ENCODE results near the gene LCE3B.

DNA sequence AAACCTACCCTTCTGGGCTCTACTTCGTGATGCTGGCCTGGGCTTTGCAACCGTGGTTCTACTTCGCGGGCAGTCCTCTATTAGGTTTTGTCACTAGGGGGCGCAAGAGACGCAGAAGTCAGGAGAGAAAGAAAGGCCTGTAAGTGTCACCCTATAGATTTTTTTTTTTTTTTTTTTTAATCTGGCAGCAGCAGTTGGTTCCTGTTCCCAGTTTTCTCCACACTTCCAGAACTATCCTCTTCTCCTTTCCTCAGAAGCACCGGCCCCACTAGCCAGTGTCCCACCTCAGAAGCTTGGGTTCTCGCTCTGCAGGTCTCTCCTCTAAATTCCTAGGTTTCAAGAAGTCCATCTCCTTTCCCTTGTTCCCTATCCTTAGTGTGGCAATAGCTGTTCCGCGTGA lies 40.5 kb downstream of the LCE3B start:
- TF ChIP-seq, protein P1, sequence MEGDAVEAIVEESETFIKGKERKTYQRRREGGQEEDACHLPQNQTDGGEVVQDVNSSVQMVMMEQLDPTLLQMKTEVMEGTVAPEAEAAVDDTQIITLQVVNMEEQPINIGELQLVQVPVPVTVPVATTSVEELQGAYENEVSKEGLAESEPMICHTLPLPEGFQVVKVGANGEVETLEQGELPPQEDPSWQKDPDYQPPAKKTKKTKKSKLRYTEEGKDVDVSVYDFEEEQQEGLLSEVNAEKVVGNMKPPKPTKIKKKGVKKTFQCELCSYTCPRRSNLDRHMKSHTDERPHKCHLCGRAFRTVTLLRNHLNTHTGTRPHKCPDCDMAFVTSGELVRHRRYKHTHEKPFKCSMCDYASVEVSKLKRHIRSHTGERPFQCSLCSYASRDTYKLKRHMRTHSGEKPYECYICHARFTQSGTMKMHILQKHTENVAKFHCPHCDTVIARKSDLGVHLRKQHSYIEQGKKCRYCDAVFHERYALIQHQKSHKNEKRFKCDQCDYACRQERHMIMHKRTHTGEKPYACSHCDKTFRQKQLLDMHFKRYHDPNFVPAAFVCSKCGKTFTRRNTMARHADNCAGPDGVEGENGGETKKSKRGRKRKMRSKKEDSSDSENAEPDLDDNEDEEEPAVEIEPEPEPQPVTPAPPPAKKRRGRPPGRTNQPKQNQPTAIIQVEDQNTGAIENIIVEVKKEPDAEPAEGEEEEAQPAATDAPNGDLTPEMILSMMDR (IDR thresholded peaks at IDR 0.05), result no peak
- TF ChIP-seq ZNF263 (CRISPR knock-in tag; IDR thresholded peaks at IDR 0.05; ENCODE audit: low read depth) (no peak), PRRX2 (CRISPR knock-in tag; IDR thresholded peaks at IDR 0.05) (no peak), ELF4 (CRISPR knock-in tag; IDR thresholded peaks at IDR 0.05; ENCODE audit: low read depth) (no peak), ETV6 (CRISPR knock-in tag; IDR thresholded peaks at IDR 0.05) (no peak)
- TF ChIP-seq, protein P2, sequence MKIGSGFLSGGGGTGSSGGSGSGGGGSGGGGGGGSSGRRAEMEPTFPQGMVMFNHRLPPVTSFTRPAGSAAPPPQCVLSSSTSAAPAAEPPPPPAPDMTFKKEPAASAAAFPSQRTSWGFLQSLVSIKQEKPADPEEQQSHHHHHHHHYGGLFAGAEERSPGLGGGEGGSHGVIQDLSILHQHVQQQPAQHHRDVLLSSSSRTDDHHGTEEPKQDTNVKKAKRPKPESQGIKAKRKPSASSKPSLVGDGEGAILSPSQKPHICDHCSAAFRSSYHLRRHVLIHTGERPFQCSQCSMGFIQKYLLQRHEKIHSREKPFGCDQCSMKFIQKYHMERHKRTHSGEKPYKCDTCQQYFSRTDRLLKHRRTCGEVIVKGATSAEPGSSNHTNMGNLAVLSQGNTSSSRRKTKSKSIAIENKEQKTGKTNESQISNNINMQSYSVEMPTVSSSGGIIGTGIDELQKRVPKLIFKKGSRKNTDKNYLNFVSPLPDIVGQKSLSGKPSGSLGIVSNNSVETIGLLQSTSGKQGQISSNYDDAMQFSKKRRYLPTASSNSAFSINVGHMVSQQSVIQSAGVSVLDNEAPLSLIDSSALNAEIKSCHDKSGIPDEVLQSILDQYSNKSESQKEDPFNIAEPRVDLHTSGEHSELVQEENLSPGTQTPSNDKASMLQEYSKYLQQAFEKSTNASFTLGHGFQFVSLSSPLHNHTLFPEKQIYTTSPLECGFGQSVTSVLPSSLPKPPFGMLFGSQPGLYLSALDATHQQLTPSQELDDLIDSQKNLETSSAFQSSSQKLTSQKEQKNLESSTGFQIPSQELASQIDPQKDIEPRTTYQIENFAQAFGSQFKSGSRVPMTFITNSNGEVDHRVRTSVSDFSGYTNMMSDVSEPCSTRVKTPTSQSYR (CRISPR knock-in tag; IDR thresholded peaks at IDR 0.05), result no peak

Measured in WTC11 (cell line).